Loucy (cell line): ENCODE results near the gene SRPK1.

Experiments
- H2AFZ ChIP-seq: fragments of 200-600 bp; sonication (generic); 2 replicates; pipeline ENCODE4 v1.6.0; 2016; ENCODE audit warnings: antibody characterized with exemption, mild to moderate bottlenecking, low read length, moderate library complexity
- H3F3A ChIP-seq: fragments of 200-600 bp; 2 replicates; pipeline ENCODE4 v1.6.0; 2016; ENCODE audit warnings: antibody characterized with exemption, low read depth, mild to moderate bottlenecking
- H3K27me3 ChIP-seq: fragments of 200-600 bp; sonication (generic); 2 replicates; pipeline ENCODE4 v1.6.1; 2014; ENCODE audit warnings: low read length, mild to moderate bottlenecking; ENCODE audit not compliant: insufficient read depth, poor library complexity, severe bottlenecking
- H3K36me3 ChIP-seq: fragments of 200-600 bp; sonication (generic); 2 replicates; pipeline ENCODE4 v1.6.1; 2016; ENCODE audit warnings: low read length; ENCODE audit not compliant: insufficient read depth
- H3K4me1 ChIP-seq: fragments of 200-600 bp; sonication (generic); 2 replicates; pipeline ENCODE4 v1.5.1; 2014; ENCODE audit warnings: low read length, mild to moderate bottlenecking; ENCODE audit not compliant: insufficient read depth, poor library complexity, severe bottlenecking
- H3K4me2 ChIP-seq: fragments of 200-600 bp; sonication (generic); 2 replicates; pipeline ENCODE4 v1.6.0; 2014; ENCODE audit warnings: antibody characterized with exemption, low read length, low read depth, mild to moderate bottlenecking; ENCODE audit not compliant: poor library complexity, severe bottlenecking
- H3K4me3 ChIP-seq: fragments of 200-600 bp; sonication (generic); 2 replicates; pipeline ENCODE4 v1.5.1; 2014; ENCODE audit warnings: low read length, mild to moderate bottlenecking, mixed read lengths; ENCODE audit not compliant: poor library complexity, severe bottlenecking
- H3K79me2 ChIP-seq: fragments of 200-600 bp; sonication (generic); 2 replicates; pipeline ENCODE4 v1.6.1; 2014; ENCODE audit warnings: low read length; ENCODE audit not compliant: insufficient read depth
- H3K9ac ChIP-seq: fragments of 200-600 bp; sonication (generic); 2 replicates; pipeline ENCODE4 v1.6.0; 2014; ENCODE audit warnings: mild to moderate bottlenecking, low read depth, low read length, moderate library complexity; ENCODE audit not compliant: poor library complexity, severe bottlenecking
- H3K9me2 ChIP-seq: fragments of 200-600 bp; sonication (generic); replicated peaks from 2 replicates; pipeline ENCODE4 v1.6.1; 2016; ENCODE audit warnings: low read depth, low read length, mixed read lengths
- H3K9me3 ChIP-seq: fragments of 200-600 bp; sonication (generic); 2 replicates; pipeline ENCODE4 v1.6.1; 2014; ENCODE audit warnings: mild to moderate bottlenecking, antibody characterized with exemption, low read length, low read depth; ENCODE audit not compliant: insufficient read depth
- H4K20me1 ChIP-seq: fragments of 200-600 bp; sonication (generic); 2 replicates; pipeline ENCODE4 v1.6.0; 2014; ENCODE audit warnings: antibody characterized with exemption, low read length, mild to moderate bottlenecking; ENCODE audit not compliant: insufficient read depth, poor library complexity, severe bottlenecking
- EZH2phosphoT487 ChIP-seq: fragments of 200-600 bp; IDR thresholded peaks from 2 replicates; pipeline ENCODE4 v1.6.1; 2018; ENCODE audit warnings: antibody characterized with exemption, mild to moderate bottlenecking, moderate library complexity, borderline replicate concordance
- TF ChIP-seq, protein P1 (sequence below): fragments of 200-600 bp; sonication (generic); conservative IDR thresholded peaks from 2 replicates; pipeline ENCODE4 v1.5.1; 2014; ENCODE audit warnings: mild to moderate bottlenecking, antibody characterized with exemption, low read length

The SRPK1 gene

GRCh38 chr6:35896228-35896627 lies 24.7 kb downstream of the SRPK1 start:
- peaks cover 46% of the 10 kb centered on the region for H4K20me1 ChIP-seq
- no peaks in the 10 kb centered on the region for H3K4me1 ChIP-seq
- H2AFZ ChIP-seq = no peak overlapping the region
- no peaks in the 10 kb centered on the region for H3K9me3 ChIP-seq
- no peaks in the 10 kb centered on the region for H3F3A ChIP-seq
- H3K9ac ChIP-seq = no peak overlapping the region
- H3K9me2 ChIP-seq = no peaks in the 10 kb centered on the region
- no peaks in the 10 kb centered on the region for H3K27me3 ChIP-seq
- H3K4me3 ChIP-seq = no peak overlapping the region
- peaks cover 94% of the 10 kb centered on the region for H3K79me2 ChIP-seq
- H3K4me2 ChIP-seq = no peak overlapping the region
- TF ChIP-seq, protein P1, sequence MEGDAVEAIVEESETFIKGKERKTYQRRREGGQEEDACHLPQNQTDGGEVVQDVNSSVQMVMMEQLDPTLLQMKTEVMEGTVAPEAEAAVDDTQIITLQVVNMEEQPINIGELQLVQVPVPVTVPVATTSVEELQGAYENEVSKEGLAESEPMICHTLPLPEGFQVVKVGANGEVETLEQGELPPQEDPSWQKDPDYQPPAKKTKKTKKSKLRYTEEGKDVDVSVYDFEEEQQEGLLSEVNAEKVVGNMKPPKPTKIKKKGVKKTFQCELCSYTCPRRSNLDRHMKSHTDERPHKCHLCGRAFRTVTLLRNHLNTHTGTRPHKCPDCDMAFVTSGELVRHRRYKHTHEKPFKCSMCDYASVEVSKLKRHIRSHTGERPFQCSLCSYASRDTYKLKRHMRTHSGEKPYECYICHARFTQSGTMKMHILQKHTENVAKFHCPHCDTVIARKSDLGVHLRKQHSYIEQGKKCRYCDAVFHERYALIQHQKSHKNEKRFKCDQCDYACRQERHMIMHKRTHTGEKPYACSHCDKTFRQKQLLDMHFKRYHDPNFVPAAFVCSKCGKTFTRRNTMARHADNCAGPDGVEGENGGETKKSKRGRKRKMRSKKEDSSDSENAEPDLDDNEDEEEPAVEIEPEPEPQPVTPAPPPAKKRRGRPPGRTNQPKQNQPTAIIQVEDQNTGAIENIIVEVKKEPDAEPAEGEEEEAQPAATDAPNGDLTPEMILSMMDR = no peak
- TF ChIP-seq EZH2phosphoT487 = no peak
- peaks cover 47% of the 10 kb centered on the region; the same call in 1 of the 2 replicates for H3K36me3 ChIP-seq

DNA sequence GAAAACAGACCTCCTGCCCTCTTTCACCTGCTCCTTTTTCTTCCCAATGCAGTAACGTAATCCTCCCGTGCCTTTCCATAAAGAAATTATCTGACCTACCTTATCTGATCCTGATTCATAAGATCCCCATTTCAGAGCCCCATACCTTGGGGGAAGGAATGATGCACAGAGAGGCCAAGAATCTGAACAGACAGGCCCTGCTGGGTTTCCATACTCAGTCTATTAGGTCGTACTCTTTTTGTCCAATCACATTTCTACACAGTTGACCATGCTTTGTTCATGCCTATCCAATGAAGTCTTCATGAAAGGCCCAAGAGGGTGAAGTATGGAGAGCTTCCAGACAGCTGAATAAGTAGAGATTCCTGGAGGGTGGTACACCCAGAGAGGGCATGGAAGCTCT lies 25.3 kb downstream of the SRPK1 start:
- TF ChIP-seq, protein P1 = no peak
- no peak for TF ChIP-seq EZH2phosphoT487
- Histone ChIP-seq H3K36me3 (peaks cover 47% of the 10 kb centered on the region; the same call in 1 of the 2 replicates), H3K4me1 (no peaks in the 10 kb centered on the region), H3K79me2 (peaks cover 91% of the 10 kb centered on the region), H3F3A (no peaks in the 10 kb centered on the region), H3K9ac (no peak overlapping the region), H3K9me3 (no peaks in the 10 kb centered on the region), H3K4me3 (no peak overlapping the region), H3K27me3 (no peaks in the 10 kb centered on the region), H4K20me1 (peaks cover 42% of the 10 kb centered on the region), H2AFZ (no peak overlapping the region), H3K9me2 (no peaks in the 10 kb centered on the region), H3K4me2 (no peak overlapping the region)

- Histone ChIP-seq H3K36me3 (peaks cover 47% of the 10 kb centered on the region; the same call in 1 of the 2 replicates), H4K20me1 (peaks cover 46% of the 10 kb centered on the region), H3K79me2 (peaks cover 85% of the 10 kb centered on the region), H3F3A (no peaks in the 10 kb centered on the region), H3K9me2 (no peaks in the 10 kb centered on the region), H3K4me3 (no peak overlapping the region), H3K9me3 (no peaks in the 10 kb centered on the region), H3K27me3 (no peaks in the 10 kb centered on the region), H3K4me1 (no peaks in the 10 kb centered on the region), H3K4me2 (no peak overlapping the region), H2AFZ (no peak overlapping the region), H3K9ac (no peak overlapping the region)
- no peak for TF ChIP-seq EZH2phosphoT487
- TF ChIP-seq, protein P1 = no peak
These were observed 26.1 kb downstream of the SRPK1 start for GRCh38 chr6:35894776-35895175.
